GM19099 (cell line): ENCODE measurements around the gene TOR4A.

ENCODE experiments used
- POLR2A ChIP-seq: IDR thresholded peaks from 3 replicates; pipeline ENCODE4 v1.6.1; 2011; ENCODE audit warnings: low read depth; ENCODE audit not compliant: insufficient read length; ENCODE audit errors: extremely low read depth

The TOR4A gene

DNA sequence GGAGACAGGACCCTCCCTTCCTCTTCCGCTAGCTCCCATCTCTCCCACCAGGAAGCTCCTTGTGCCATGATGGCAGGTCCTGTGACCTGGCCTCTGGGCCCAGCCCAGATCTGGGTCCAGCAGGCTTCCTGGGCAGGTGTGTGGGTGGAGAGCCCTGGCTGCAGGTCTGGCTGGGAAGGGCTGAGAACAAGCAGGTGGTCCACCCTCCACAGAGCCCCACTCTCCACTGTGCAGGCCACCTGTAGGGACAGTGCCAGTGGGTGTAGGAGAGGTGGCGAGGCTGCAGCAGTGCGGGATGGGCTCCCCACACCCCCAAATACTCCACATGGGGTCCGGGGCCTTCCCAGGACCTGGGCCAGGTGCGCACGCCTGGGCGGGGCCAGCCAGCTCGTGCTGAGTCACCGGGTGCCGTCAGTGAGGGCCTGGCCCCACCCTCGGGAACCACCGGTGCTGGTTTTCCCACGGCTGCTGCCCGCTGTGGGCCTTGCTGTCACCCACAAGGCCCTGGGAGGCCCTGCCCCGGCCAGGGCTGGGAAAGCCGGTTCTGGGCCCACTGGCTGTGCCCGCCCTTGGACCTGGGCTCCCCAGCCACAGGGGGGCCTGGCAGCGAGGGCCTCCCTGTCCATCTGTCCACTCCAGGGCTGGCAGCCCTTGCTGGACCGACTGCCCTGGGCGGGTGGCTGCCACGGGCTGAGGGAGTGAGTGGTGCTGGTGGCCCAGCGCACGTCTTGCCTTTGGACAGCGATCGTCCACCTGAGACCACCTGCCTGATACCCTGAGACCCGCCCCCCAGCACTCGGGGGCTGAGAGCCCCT is 33.9 kb downstream of the TOR4A start:
- TF ChIP-seq POLR2A, result no peak

DNA sequence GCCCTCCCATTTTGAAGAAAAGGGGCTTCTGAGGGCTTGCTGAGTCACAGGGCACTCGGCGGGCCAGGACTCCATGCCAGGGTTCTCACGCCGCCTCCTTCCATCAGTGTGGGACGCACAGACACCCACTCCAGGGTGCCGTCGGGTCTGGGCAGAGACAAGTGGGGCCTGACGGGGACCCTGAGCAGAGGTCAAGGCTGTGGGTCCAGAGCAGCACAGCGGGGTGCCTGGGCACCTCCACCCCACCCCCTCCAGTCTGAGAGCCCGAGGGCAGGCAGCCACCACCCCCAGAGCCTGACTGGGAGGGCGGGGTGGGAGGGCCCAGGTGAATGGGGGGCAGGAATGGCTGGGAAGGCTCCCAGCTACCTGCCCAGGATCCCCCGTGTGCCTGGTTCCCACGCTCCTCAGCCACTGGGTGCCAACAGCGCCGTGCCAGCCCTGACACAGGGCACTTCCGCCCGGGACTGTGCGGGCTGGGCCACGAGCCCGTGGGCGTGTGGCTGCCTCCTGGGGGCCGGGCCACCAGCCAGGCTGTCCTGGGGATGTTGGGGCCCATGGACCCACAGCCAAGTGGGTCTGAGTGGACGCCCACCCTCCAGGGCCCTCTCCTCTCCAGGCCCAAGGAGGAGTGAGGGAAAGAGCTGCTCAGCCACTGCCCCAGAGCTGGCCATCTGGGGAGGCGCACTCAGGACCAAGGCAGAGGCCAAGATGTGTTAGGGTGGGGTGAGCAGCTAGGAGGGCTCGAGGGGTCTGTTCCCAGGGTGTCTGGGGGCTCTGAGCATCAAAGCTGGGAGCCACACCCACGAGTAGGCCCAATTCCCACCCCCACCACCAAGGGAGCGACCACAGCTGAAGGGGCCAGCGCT is 34.7 kb downstream of the TOR4A start:
- TF ChIP-seq POLR2A, result no peak

DNA sequence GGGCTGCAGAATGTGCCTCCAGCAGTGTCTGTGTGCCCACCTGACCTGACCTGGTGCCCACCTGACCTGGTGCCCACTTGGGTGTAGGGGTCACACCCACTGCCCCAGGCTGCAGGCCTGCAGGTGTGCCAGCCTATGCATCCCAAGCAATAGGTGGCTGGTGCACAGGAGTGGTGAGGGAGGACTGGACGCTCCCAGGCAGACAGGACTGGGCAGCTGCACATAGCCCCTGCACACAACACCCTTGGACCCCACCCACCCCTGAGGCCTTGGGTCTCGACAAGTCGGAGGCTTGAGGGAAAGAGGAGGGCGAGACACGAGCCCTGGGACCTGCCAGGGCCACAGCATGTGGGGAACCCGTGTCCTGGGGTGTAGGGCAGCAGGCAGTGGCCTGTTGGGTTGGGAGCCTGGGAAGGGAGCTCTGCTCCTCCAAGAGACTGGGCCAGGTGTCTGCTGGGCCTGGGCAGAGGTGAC is 35.4 kb downstream of the TOR4A start:
- TF ChIP-seq POLR2A, result no peak

DNA sequence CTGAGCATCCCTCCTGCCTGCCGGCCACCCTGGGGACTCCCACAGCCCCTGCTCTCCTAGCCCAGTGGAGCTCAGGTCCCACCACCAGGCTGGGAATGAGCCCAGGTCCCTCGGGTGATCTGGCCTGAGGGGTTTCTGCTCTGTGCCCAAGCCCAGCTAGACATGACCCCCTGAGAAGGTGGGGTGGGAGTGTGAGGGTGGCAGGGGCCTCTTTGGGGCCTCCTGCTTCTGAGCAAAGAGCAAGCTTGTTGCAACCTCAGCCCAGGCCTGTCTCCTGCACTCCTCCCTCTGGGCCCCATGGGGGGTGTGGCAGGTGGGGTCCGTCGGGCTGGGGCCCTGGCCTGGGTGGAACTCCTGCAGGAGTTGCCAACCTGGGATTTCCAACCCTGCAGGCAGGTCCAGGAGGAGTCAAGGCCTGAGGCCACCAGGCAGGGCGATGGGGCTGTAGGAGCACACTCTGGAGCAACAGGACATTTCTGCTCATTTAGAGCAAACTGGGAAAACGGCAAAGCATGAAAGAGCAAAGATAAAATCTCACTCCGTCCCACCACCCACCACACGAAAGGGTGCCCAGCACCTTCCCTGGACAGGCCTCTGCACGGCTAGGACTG is 35.9 kb downstream of the TOR4A start:
- TF ChIP-seq POLR2A, result no peak

DNA sequence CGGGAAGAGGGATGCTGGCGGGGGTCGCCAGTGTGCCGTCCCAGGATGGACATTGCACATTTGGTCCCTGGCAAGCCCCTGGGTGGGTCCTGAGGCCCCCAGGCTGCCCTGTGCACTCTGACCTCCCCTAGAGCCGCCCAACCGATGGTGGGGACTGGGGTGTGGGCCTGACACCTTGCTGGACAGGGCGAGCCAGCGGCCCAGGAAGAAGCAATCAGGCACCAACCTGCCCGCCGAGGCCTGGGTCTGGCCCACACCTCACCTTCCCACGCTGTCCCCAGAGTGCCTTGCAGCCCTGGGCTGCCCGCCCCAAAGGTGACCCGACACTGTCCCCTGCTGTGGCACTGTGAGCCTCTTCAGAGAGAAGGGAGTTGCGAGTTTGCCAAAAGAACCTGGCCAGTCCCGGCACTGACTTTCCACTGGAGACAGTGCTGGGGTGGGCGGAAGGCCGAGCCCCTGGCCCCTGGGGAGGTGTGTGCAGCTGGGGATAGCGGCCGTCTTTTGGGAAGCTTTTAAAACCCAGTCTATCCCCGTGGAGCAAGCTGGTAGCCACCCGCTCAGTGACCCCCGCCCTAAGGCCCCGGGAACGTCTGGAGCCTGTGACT is 36.5 kb downstream of the TOR4A start:
- no peak for TF ChIP-seq POLR2A

DNA sequence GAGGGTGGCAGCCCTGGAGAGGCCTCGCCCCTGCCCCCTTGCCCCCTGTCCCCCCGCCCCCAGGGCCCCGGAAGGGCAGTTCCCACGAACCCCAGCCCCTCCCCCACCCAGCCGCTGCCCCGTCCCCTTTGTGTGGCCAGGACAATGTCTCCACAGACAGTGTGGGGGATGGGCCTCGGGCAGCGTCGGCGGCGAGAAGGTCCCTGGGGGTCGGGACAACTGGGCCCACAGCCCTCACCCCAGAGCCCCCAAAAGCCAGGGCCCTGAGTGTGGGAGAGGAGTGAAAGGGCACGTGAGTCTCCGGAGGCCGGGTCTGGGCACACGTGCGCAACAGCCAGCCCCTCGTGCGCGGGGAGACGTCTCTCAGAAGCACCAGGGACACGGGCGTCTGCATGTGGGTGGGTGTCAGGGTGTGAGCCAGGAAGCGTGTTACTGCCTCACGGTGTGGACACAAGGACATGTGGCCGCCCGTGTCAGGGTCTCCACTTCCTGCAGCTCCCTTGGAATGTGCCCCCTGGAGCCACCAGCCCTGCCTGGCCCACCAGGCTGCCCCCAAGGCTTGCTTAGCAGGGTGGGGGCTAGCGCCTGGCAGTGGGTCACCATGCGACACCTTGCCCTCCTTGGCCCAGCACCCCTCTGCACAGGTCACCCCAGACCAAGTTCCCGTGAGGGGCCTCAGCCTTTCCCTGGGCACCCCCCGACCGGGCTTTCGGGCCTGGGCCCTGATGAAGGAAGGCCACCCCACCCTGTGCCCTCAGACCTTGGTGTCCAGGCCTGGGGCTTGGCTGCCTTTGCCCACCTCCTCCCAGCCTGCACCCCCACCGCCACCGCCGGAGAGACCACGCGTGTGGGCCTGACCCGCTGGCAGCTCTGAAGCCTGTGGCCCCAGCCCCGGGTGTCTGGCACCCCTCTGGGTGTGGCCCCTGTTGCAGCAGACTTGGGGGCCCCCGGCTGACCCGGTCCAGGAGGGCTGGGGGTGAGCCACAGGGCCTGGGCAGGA is 37.3 kb downstream of the TOR4A start:
- TF ChIP-seq POLR2A, result no peak

DNA sequence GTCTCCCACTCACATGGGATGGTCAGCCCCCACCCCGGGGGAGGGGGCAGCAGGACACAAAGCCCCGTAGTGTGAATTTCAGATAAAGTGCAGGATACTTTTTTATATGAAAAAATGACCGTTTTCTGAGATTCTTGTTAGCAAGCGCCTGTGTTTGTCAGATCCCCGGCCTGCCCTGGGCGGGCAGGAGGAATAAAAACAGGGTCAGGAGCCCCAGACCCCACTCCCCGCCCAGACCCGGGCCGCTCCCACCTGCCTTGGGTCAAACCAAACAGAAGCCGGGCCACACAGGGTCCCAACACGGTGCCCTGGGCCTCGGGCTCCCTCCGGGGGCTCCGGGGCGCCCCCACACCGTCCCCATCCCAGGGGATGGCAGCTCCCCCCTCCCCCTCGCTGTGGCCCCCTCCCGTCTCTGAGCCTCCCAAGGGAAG is 38.1 kb downstream of the TOR4A start:
- TF ChIP-seq POLR2A, result no peak

DNA sequence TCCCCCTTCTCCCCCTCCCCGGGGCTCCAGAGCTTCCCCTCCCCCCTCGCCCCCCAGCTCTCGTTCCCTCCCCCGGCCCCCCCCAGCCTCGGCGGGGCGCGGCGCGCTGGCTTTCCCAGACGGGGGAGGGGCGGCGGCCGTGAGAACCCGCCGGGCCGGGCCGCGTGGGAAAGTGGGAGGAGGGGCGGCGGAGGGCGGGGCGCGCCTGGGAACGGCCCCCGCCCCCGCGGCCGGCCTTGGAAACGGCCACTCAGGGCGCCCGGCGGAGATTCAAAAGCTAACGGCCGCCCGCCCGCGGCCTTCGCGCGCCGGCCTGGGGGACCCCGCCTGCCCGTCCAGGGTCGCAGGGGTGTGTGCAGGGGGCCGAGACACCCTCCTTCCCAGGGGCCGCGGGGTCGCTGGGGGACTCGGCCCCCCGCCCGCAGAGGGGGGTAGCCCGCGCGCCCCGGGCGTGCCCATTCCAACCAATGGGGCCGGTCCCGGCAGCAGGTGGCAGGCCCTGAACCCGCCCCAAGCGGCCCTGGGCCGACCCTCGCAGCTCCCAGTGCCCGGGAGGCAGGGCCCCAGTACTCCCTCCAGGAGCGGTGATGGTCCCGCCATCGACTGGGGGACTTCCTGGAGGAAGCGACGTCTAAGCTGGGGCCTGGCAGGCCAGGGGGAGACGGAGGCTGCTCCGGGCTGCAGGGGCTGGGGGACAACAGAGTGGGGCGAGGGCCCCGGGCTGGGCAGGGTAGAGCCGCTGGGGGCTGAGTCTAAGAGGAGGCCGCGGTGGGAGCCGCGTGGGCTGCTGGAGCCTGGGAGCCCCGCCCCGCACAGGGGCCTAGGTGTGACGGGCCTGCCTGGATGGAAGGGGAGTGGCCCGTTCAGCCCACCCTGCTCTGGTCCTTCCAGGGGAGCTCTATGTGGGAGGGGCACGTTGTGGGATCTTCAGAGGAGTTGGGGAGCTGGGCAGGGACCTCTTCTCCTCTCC is 38.8 kb downstream of the TOR4A start:
- no peak for TF ChIP-seq POLR2A

DNA sequence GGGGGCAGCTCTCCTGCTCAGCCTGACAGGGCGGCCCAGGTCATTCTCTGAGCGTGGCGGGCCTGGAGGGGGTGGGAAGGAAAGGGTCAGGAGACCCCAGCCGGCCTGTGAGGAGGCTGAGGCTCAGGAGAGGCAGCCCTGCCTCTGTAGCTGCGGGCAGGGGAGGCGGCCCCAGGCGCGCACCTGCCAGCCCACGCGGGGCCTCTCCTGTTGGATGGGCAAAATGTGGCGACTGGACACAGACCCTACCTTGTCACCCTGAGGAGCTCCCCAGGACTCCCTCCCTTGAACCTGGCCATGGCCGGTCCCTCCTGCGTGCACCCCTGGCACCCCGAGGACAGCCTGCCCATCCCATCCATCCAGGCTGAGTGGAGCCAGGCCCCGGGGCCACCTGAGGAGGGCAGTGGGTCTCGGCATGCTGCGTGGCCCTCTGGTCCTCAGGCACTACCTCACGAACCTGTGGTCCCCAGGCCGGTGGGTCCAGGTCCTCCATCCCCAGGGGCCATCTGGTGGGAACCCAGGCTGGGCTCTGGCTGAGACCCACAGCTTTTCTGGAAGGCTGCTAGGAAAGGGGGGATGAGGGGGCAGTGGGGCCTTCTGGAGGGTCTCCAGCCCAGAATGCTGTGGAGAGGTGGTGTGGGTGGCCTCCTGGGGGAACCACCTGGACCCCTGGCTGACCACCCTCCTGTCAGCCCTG is 39.6 kb downstream of the TOR4A start:
- TF ChIP-seq POLR2A, result no peak

DNA sequence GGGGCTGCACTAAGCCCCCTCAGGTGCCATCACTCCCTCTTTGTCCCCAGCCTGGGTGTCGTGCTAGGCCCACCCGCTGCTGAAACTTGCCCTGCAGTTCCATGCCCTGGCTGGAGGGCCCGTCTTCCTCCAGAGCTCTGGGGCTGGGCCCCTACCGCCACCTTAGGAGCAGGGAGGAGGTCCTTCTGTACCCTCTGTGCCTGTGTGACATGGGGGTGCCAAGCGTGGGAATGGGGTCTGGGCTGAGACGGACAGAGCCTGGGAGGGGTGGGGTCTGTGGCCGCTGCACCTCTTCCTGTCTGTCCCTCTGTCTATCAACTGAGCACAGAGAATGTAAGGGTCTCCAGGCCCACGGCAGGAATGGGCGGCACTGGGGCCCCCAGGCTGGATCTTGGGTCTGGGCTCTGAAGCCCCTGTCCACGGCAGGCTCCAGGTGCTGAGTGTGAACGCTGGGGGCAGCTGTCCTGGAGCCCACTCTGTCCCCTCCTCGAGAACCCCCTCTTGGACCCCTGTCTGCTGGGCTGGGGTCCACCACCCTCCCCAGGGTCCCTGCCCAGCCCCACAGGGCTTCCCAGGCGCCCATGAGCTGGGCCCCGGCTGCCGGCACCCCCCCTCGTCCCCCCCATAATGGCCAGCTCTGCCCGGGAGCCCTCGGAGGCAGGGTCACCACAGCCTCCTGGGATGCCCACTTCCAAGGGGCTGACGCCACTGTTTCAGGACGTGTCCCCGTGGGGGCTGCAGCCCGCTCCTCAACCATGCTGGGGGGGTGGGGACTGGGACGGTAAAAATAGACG is 40.4 kb downstream of the TOR4A start:
- no peak for TF ChIP-seq POLR2A

DNA sequence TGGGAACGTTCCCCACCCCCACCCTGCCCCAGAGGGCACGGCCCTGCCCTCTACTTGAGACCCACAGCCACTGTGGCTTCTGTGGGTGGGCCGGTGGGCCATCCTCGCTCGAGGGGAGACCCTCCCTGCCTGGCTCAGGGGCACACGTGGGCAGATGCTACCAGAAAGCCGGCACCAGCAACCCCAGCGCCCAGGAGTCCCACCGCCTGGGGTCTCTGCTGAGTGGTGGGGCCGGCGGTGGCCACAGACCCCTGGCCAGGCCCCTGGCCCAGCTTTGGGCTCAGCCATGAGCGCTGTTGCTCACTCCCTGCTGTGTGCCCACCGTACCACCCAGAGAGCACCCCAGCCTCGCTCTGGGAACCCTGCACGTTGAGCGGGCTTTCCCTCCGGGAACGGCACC is 41.1 kb downstream of the TOR4A start:
- TF ChIP-seq POLR2A, result no peak
